Smooth muscle cell (in vitro differentiated cells): Measurements from ENCODE around the gene SLC13A3. TPM values are rescaled to one million over a fixed set of nuclear protein-coding genes. Genes with fewer than 3 reads are reported as not detected.

Experiments
- DNase-seq: peaks from one replicate; lab custom pipeline; 2025; ENCODE audit not compliant: unreplicated experiment; lab: John Stamatoyannopoulos, UW
- H2AFZ ChIP-seq: fragments of 200-600 bp; sonication (generic); 2 replicates; pipeline ENCODE4 v1.6.0; 2016; ENCODE audit warnings: antibody characterized with exemption, low read depth, mild to moderate bottlenecking
- H3F3A ChIP-seq: fragments of 200-600 bp; sonication (generic); 2 replicates; pipeline ENCODE4 v1.6.0; 2017; ENCODE audit warnings: antibody characterized with exemption, low read depth
- H3K27ac ChIP-seq: fragments of 200-600 bp; sonication (generic); 2 replicates; pipeline ENCODE4 v1.5.1; 2016; ENCODE audit warnings: low read depth, mild to moderate bottlenecking
- H3K27me3 ChIP-seq: fragments of 200-600 bp; sonication (generic); 2 replicates; pipeline ENCODE4 v1.6.1; 2016; ENCODE audit warnings: low read depth, mild to moderate bottlenecking
- H3K36me3 ChIP-seq: fragments of 200-600 bp; sonication (generic); 2 replicates; pipeline ENCODE4 v1.5.1; 2016; ENCODE audit warnings: low read depth
- H3K4me1 ChIP-seq: fragments of 200-600 bp; sonication (generic); 2 replicates; pipeline ENCODE4 v1.5.1; 2016; ENCODE audit warnings: low read depth
- H3K4me2 ChIP-seq: fragments of 200-600 bp; sonication (generic); 2 replicates; pipeline ENCODE4 v1.6.0; 2016; ENCODE audit warnings: mild to moderate bottlenecking
- H3K4me3 ChIP-seq: fragments of 200-600 bp; sonication (generic); 2 replicates; pipeline ENCODE4 v1.5.1; 2016; ENCODE audit warnings: mild to moderate bottlenecking
- H3K79me2 ChIP-seq: fragments of 200-600 bp; sonication (generic); 2 replicates; pipeline ENCODE4 v1.6.0; 2016; ENCODE audit warnings: low read depth, mild to moderate bottlenecking
- H3K9ac ChIP-seq: fragments of 200-600 bp; sonication (generic); 2 replicates; pipeline ENCODE4 v1.6.0; 2016; ENCODE audit warnings: low read depth
- H3K9me3 ChIP-seq: fragments of 200-600 bp; sonication (generic); replicated peaks from 2 replicates; pipeline ENCODE4 v1.5.1; 2016; ENCODE audit warnings: low read depth
- H4K20me1 ChIP-seq: fragments of 200-600 bp; sonication (generic); 2 replicates; pipeline ENCODE4 v1.6.0; 2016; ENCODE audit warnings: low read depth
- CTCF ChIP-seq: fragments of 200-600 bp; sonication (generic); IDR thresholded peaks from 2 replicates; pipeline ENCODE4 v1.5.1; 2017; ENCODE audit warnings: borderline replicate concordance, mild to moderate bottlenecking, antibody characterized with exemption; ENCODE audit not compliant: insufficient read depth, poor library complexity, severe bottlenecking
- WGBS: methylation state at CpG from one replicate; pipeline ENCODE4 v1.1.7; 2016; ENCODE audit warnings: low lambda C conversion rate; 5-methylcytosine and 5-hydroxymethylcytosine counted together
- polyA plus RNA-seq: library from polyadenylated mRNA; unstranded; fragments of >200 nt; fragmentation: Nextera tagmentation; extraction: Ambion mirVana; gene quantifications from 2 replicates; pipeline ENCODE4 v1.2.1, GENCODE V29; 2016
- total RNA-seq: library from RNA; depleted of rRNA; stranded (reverse); fragments of >200 nt; gene quantifications from 2 replicates; pipeline ENCODE4 v1.2.3, GENCODE V29; 2014

The SLC13A3 gene
- total and polyA plus RNA-seq, 2 experiments from 2014 or later: 6.4 to 7.7 TPM

- Histone ChIP-seq H3K4me2 (no peak overlapping the region), H3K36me3 (no peaks in the 10 kb centered on the region), H3K9me3 (no peaks in the 10 kb centered on the region), H3K27ac (no peak overlapping the region), H3K79me2 (no peaks in the 10 kb centered on the region), H3K4me3 (no peak overlapping the region), H4K20me1 (no peaks in the 10 kb centered on the region), H3K27me3 (peaks cover 8% of the 10 kb centered on the region), H3K4me1 (no peaks in the 10 kb centered on the region), H2AFZ (no peak overlapping the region), H3F3A (no peaks in the 10 kb centered on the region), H3K9ac (no peak overlapping the region)
- 91% methylated on average over 2 of the region's 2 CpGs for WGBS
- no peak for DNase-seq
- TF ChIP-seq CTCF: no peak
These were observed 112.1 kb downstream of the SLC13A3 start for GRCh38 chr20:46539113-46539512.

- DNase-seq: no peak
- Histone ChIP-seq H3K79me2 (no peaks in the 10 kb centered on the region), H3F3A (no peaks in the 10 kb centered on the region), H3K9me3 (no peaks in the 10 kb centered on the region), H3K27me3 (peaks cover 24% of the 10 kb centered on the region), H3K36me3 (no peaks in the 10 kb centered on the region), H3K27ac (no peak overlapping the region), H3K4me1 (no peaks in the 10 kb centered on the region), H3K9ac (no peak overlapping the region), H4K20me1 (no peaks in the 10 kb centered on the region), H2AFZ (no peak overlapping the region), H3K4me2 (no peak overlapping the region), H3K4me3 (no peak overlapping the region)
- WGBS: 88% methylated on average over 4 of the region's 4 CpGs
- no peak for TF ChIP-seq CTCF
These were observed 120.6 kb downstream of the SLC13A3 start for GRCh38 chr20:46530640-46531039.

- no peak overlapping the region for H3K9ac ChIP-seq
- H3K27ac ChIP-seq: no peak overlapping the region
- 51% methylated on average over 2 of the region's 2 CpGs for WGBS
- H3K4me3 ChIP-seq: no peak overlapping the region
- no peak for DNase-seq
- no peak overlapping the region for H3K4me2 ChIP-seq
- H4K20me1 ChIP-seq: no peaks in the 10 kb centered on the region
- no peaks in the 10 kb centered on the region for H3K9me3 ChIP-seq
- H3F3A ChIP-seq: no peaks in the 10 kb centered on the region
- TF ChIP-seq CTCF: no peak
- no peaks in the 10 kb centered on the region for H3K79me2 ChIP-seq
- no peak overlapping the region for H2AFZ ChIP-seq
- no peaks in the 10 kb centered on the region for H3K36me3 ChIP-seq
- H3K4me1 ChIP-seq: no peaks in the 10 kb centered on the region
- peaks cover 27% of the 10 kb centered on the region for H3K27me3 ChIP-seq
These were observed 127.4 kb downstream of the SLC13A3 start for GRCh38 chr20:46523696-46524328.

GRCh38 chr20:46523108-46523507, 128.2 kb downstream of the SLC13A3 start:
- no peak overlapping the region for H3K4me2 ChIP-seq
- WGBS: 77% methylated on average over 5 of the region's 5 CpGs
- peaks cover 28% of the 10 kb centered on the region for H3K27me3 ChIP-seq
- H3F3A ChIP-seq: no peaks in the 10 kb centered on the region
- no peaks in the 10 kb centered on the region for H3K4me1 ChIP-seq
- no peak overlapping the region for H3K9ac ChIP-seq
- no peak overlapping the region for H3K4me3 ChIP-seq
- no peak overlapping the region for H3K27ac ChIP-seq
- no peak for TF ChIP-seq CTCF
- H2AFZ ChIP-seq: no peak overlapping the region
- H4K20me1 ChIP-seq: no peaks in the 10 kb centered on the region
- H3K79me2 ChIP-seq: no peaks in the 10 kb centered on the region
- no peak for DNase-seq
- no peaks in the 10 kb centered on the region for H3K9me3 ChIP-seq
- no peaks in the 10 kb centered on the region for H3K36me3 ChIP-seq
